Measurements from ENCODE around the gene ZNF775. TPM values are rescaled to one million over a fixed set of nuclear protein-coding genes. Genes with fewer than 3 reads are reported as not detected.

Gene ZNF775
- total and polyA plus RNA-seq, 2 of the 13 experiments (the other 11 are each of a cell fraction or from before 2014, with no cell fraction given): 3.1 to 3.2 TPM

DNA sequence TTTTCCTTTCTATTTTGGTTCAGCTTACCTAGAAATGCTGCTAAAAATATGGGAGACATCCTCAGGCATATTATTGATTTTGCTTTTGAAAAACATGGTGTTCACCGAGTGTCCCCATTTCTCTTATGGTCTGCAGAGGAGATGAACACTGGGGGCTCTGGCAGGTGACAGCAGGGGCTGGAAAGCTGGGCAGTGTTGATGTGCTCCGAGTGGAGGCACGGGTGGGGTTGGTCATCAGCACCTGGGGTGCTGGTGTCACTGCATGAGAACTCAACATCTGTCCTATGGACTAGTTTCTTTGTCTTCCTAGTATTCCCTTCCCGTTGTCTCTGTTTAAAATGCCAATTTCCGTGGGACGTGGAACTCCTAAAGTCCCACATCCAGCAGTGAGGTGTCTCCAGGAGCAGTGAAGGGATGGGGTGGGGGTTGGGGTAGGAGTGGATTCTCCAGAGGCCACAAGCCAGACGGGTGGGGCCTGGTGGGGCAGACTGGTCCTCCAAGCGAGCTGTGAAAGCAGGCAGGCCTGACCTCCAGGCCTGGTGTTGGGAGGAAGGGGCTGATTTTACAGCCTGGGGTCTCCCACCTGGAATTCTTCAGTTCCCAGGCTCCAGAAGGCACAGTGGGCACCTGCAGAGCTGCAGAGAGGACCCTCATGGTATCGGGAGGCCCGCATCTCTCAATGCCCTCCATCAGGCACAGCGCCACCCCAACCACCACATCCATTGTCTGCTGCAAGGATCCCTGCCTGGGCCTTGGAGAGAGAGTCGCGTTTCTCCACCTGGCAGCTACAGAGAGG is 24.4 kb downstream of the ZNF775 start:
- CTCF ChIA-PET (ENCODE audit: low intra/inter-chr PET ratio, low total read pairs): no interaction called here
- in situ Hi-C loops (cut with HindIII; ENCODE audit: extremely low pct_ligation_motif_present, low pct_unique_long_range_greater_than_20kb): loop anchor here (5.0 kb wide), 1 partner anchor 61 kb away; the partner anchor contains the start of gene RARRES2
- H3K36me3 ChIP-seq (replicated peaks in 1 of 2; ENCODE audit: control insufficient read depth in 1 of 2, insufficient read depth in 2 of 2, low read length in 2 of 2): peaks cover 0 to 1% of the 10 kb centered on the region in 2 experiments; a peak in 1 of 5 replicates
- 83% methylated on average over 13 of the region's 13 CpGs for WGBS (ENCODE audit: low lambda C conversion rate)
- ATAC-seq: no peak
- H4K20me1 ChIP-seq (ENCODE audit: insufficient read depth, low read length): no peaks in the 10 kb centered on the region
- peak overlapping the region in 2 of 3 experiments; percentile 75 to 79; a peak in 2 of 6 replicates for H3K4me3 ChIP-seq (replicated peaks in 1 of 3; ENCODE audit: insufficient read depth in 1 of 3, low read depth in 2 of 3, low read length in 3 of 3)
- H3K9me3 ChIP-seq (ENCODE audit: low read length): no peaks in the 10 kb centered on the region
- H3K4me1 ChIP-seq (ENCODE audit: insufficient read depth, low read length): peaks cover 70% of the 10 kb centered on the region
- no TSS peak for BruUV-seq (replicated peaks)
- intact Hi-C loops (cut with micrococcal nuclease; ENCODE audit: unreplicated experiment): loop anchor here (2.0 kb wide), 1 partner anchor 15 kb away; no protein-coding TSS in a partner anchor
- TF ChIP-seq FOXK1 (CRISPR knock-in tag; IDR thresholded peaks at IDR 0.05; ENCODE audit: borderline replicate concordance, low read depth) (no peak), ZBTB43 (CRISPR knock-in tag; conservative IDR thresholded peaks at IDR 0.05) (no peak), ZNF143 (CRISPR knock-in tag; IDR thresholded peaks at IDR 0.05) (no peak), ZNF746 (CRISPR knock-in tag; IDR thresholded peaks at IDR 0.05) (0 out of 2 replicates have a peak, but pooled peaks have one; percentile 17), ZBTB38 (CRISPR knock-in tag; IDR thresholded peaks at IDR 0.05) (0 out of 2 replicates have a peak, but pooled peaks have one; percentile 39)
- TF ChIP-seq, protein P1, sequence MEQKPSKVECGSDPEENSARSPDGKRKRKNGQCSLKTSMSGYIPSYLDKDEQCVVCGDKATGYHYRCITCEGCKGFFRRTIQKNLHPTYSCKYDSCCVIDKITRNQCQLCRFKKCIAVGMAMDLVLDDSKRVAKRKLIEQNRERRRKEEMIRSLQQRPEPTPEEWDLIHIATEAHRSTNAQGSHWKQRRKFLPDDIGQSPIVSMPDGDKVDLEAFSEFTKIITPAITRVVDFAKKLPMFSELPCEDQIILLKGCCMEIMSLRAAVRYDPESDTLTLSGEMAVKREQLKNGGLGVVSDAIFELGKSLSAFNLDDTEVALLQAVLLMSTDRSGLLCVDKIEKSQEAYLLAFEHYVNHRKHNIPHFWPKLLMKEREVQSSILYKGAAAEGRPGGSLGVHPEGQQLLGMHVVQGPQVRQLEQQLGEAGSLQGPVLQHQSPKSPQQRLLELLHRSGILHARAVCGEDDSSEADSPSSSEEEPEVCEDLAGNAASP (CRISPR knock-in tag; IDR thresholded peaks at IDR 0.05; ENCODE audit: borderline replicate concordance): no peak
- H3K9ac ChIP-seq (ENCODE audit: insufficient read depth, low read depth, low read length): peak overlapping the region; percentile 83
- no peak overlapping the region for H3K27ac ChIP-seq (ENCODE audit: extremely low read length, insufficient read depth, low read length)
- peak overlapping the region; percentile 94 for H3K4me2 ChIP-seq (ENCODE audit: low read depth, low read length)
- H2AFZ ChIP-seq (ENCODE audit: low read length): no peak overlapping the region
- DNase-seq (ENCODE audit: low spot score): no peak
- POLR2A ChIA-PET: interaction anchor here (0.8 to 8.8 kb wide), 13 partner anchors 11 to 81 kb away, joined by 3 to 181 read pairs (median 5); partner anchors contain the start of genes ACTR3C, LRRC61 and REPIN1
- FAIRE-seq: no peak
- no peaks in the 10 kb centered on the region for H3K27me3 ChIP-seq (ENCODE audit: control insufficient read depth in 1 of 2, insufficient read depth in 2 of 2, low read length in 2 of 2)
- no peaks in the 10 kb centered on the region for H3K79me2 ChIP-seq (ENCODE audit: insufficient read depth, low read length)
